H1 (cell line): ENCODE measurements around the gene ERC1. TPM values are rescaled to one million over a fixed set of nuclear protein-coding genes. Genes with fewer than 3 reads are reported as not detected.

Source experiments
- BRCA1 ChIP-seq: IDR thresholded peaks from 2 replicates; pipeline ENCODE4 v1.6.1; 2012; ENCODE audit warnings: low read depth, low read length, improper control_type of control experiment
- CHD2 ChIP-seq: IDR thresholded peaks from 2 replicates; pipeline ENCODE4 v1.6.1; 2012; ENCODE audit warnings: low read length, improper control_type of control experiment
- CHD7 ChIP-seq: fragments of 300-600 bp; sonication (generic); IDR thresholded peaks from 2 replicates; pipeline ENCODE4 v1.7.1; 2012; ENCODE audit warnings: low read length, moderate library complexity, mild to moderate bottlenecking, inconsistent platforms; ENCODE audit not compliant: insufficient replicate concordance
- JUN ChIP-seq: IDR thresholded peaks from 2 replicates; pipeline ENCODE4 v1.6.1; 2011; ENCODE audit warnings: low read depth, mild to moderate bottlenecking, improper control_type of control experiment, low read length
- NANOG ChIP-seq: IDR thresholded peaks from 2 replicates; pipeline ENCODE4 v1.6.1; 2011; ENCODE audit warnings: low read length, low read depth, mild to moderate bottlenecking, inconsistent platforms; ENCODE audit not compliant: insufficient read depth, poor library complexity, severe bottlenecking
- RFX5 ChIP-seq: IDR thresholded peaks from 2 replicates; pipeline ENCODE4 v1.6.1; 2011; ENCODE audit warnings: low read depth, low read length, improper control_type of control experiment, borderline replicate concordance
- SAP30 ChIP-seq: fragments of 300-600 bp; sonication (generic); IDR thresholded peaks from 2 replicates; pipeline ENCODE4 v1.7.1; 2012; ENCODE audit warnings: low read length, moderate library complexity, mild to moderate bottlenecking, inconsistent platforms; ENCODE audit not compliant: insufficient read depth, insufficient replicate concordance
- TBP ChIP-seq: IDR thresholded peaks from 2 replicates; pipeline ENCODE4 v1.6.1; 2011; ENCODE audit warnings: low read depth, low read length, improper control_type of control experiment
- TEAD4 ChIP-seq: IDR thresholded peaks from 2 replicates; pipeline ENCODE4 v1.6.1; 2012; ENCODE audit warnings: low read depth, low read length, inconsistent platforms, mixed read lengths
- polyA plus RNA-seq, 7 experiments: library from polyadenylated mRNA; depleted of rRNA in 3 of 7; stranded (reverse) in 5 of 7; unstranded in 2 of 7; fragments of >200 nt in 5 of 7; fragments of 200-250 nt in 2 of 7; gene quantifications; 1 replicate in 5 of 7; 2 replicates in 1 of 7; 4 replicates in 1 of 7; pipeline versions ENCODE4 v1.2.1 to v1.2.3, GENCODE V29; 2011 to 2013; ENCODE audit warnings: missing spikeins in 2 of 7, mixed read lengths in 2 of 7
- total RNA-seq: library from RNA; stranded (reverse); fragmentation: NEBNext Ultra II Directional; extraction: Animal tissue kit (Norgen Biotek cat#: 25700); gene quantifications from 2 replicates; pipeline ENCODE4 v1.2.1, GENCODE V29; 2021

ERC1 gene
- total and polyA plus RNA-seq, 2 of the 8 experiments (the other 6 are each of a cell fraction or from before 2014, with no cell fraction given), result 7.8 to 45.7 TPM

GRCh38 chr12:1204581-1205121, 213.6 kb downstream of the ERC1 start (continued):
- TF ChIP-seq CHD7, result no peak
- TF ChIP-seq CHD2, result no peak
- TF ChIP-seq TEAD4, result no peak
- TF ChIP-seq NANOG, result no peak
- TF ChIP-seq TBP, result no peak
- TF ChIP-seq BRCA1, result no peak
- no peak for TF ChIP-seq SAP30
- no peak for TF ChIP-seq RFX5
- TF ChIP-seq JUN, result no peak
